Epithelial cell of proximal tubule (primary cell): ENCODE results near the gene PTTG1IP2. TPM values are rescaled to one million over a fixed set of nuclear protein-coding genes. Genes with fewer than 3 reads are reported as not detected.

ENCODE experiments used
- DNase-seq: peaks from one replicate; pipeline ENCODE4 v3.0.0-alpha.2; 2011; ENCODE audit warnings: low read depth
- H3K4me3 ChIP-seq: 2 replicates; pipeline ENCODE4 v1.5.1; 2011; ENCODE audit warnings: low read depth, mild to moderate bottlenecking, low read length
- CTCF ChIP-seq: conservative IDR thresholded peaks from 2 replicates; pipeline ENCODE4 v1.5.1; 2012; ENCODE audit warnings: low read depth, mild to moderate bottlenecking, low read length
- total RNA-seq: library from RNA; depleted of rRNA; stranded (reverse); fragments of >200 nt; gene quantifications from 2 replicates; pipeline ENCODE4 v1.2.3, GENCODE V29; 2015

Gene PTTG1IP2
- total RNA-seq, 1 donor from 2014 or later: not detected

- TF ChIP-seq CTCF: no peak
- DNase-seq: peak; percentile 66
- no peak overlapping the region for H3K4me3 ChIP-seq
Observed at GRCh38 chr7:90474284-90475210, 5.1 kb downstream of the PTTG1IP2 start.

- H3K4me3 ChIP-seq: no peak overlapping the region
- no peak for TF ChIP-seq CTCF
- no peak for DNase-seq
Observed at GRCh38 chr7:90483251-90483650, 13.8 kb downstream of the PTTG1IP2 start.

DNA sequence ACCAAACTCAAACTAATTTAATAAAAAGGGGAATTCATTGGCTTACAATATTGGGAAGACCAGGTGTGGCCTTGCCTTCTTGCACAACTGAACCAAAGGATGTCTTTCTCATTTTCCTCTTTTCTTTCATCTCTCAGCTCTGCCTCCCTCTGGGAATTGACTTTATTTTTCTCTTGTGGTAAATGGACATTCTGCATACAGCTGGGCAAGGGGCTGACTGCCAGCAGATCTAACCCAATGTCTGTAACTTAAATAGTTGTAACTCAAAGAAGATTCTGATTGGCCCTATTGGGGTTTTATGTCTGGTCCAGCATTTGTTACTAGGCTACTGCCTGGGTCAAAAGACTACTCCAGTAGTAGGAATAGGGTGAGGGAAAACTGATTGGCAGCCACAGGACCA is 15.3 kb downstream of the PTTG1IP2 start:
- no peak for TF ChIP-seq CTCF
- DNase-seq: no peak
- no peak overlapping the region for H3K4me3 ChIP-seq

GRCh38 chr7:90485734-90486316 is 16.4 kb downstream of the PTTG1IP2 start:
- DNase-seq: no peak
- no peak for TF ChIP-seq CTCF
- no peak overlapping the region for H3K4me3 ChIP-seq

- DNase-seq: no peak
- no peak for TF ChIP-seq CTCF
- H3K4me3 ChIP-seq: no peak overlapping the region
Observed at GRCh38 chr7:90487808-90488207, 18.4 kb downstream of the PTTG1IP2 start.

- H3K4me3 ChIP-seq: no peak overlapping the region
- DNase-seq: no peak
- no peak for TF ChIP-seq CTCF
Observed at GRCh38 chr7:90488220-90488619, 18.8 kb downstream of the PTTG1IP2 start.
